DOHH2 (cell line): ENCODE results near the gene KDSR.

Source experiments
- H3F3A ChIP-seq: fragments of 200-600 bp; sonication (generic), shearing (Covaris generic); 2 replicates; pipeline ENCODE4 v1.6.0; 2016; ENCODE audit warnings: antibody characterized with exemption, mild to moderate bottlenecking; ENCODE audit not compliant: control insufficient read depth, insufficient read depth
- H3K27ac ChIP-seq: fragments of 200-600 bp; sonication (generic); 2 replicates; pipeline ENCODE4 v1.5.1; 2014; ENCODE audit warnings: low read depth, mild to moderate bottlenecking, low read length, moderate library complexity
- H3K27me3 ChIP-seq: fragments of 200-600 bp; sonication (generic); 2 replicates; pipeline ENCODE4 v1.6.1; 2014; ENCODE audit warnings: mild to moderate bottlenecking, low read length, mixed read lengths; ENCODE audit not compliant: control insufficient read depth
- H3K36me3 ChIP-seq: fragments of 200-600 bp; sonication (generic); 2 replicates; pipeline ENCODE4 v1.6.1; 2014; ENCODE audit warnings: mild to moderate bottlenecking, low read length, moderate library complexity, mixed read lengths; ENCODE audit not compliant: control insufficient read depth
- H3K4me1 ChIP-seq: fragments of 200-600 bp; sonication (generic); 2 replicates; pipeline ENCODE4 v1.6.1; 2014; ENCODE audit warnings: mild to moderate bottlenecking, low read length, mixed read lengths; ENCODE audit not compliant: control insufficient read depth
- H3K4me2 ChIP-seq: fragments of 200-600 bp; sonication (generic); 2 replicates; pipeline ENCODE4 v1.6.0; 2014; ENCODE audit warnings: mild to moderate bottlenecking, low read length, moderate library complexity
- H3K4me3 ChIP-seq: fragments of 200-600 bp; sonication (generic); 2 replicates; pipeline ENCODE4 v1.5.1; 2014; ENCODE audit warnings: mild to moderate bottlenecking, low read length, mixed read lengths
- H3K79me2 ChIP-seq: fragments of 200-600 bp; sonication (generic); 2 replicates; pipeline ENCODE4 v1.6.1; 2014; ENCODE audit warnings: mild to moderate bottlenecking, low read length, mixed read lengths; ENCODE audit not compliant: control insufficient read depth
- H3K9me2 ChIP-seq: fragments of 200-600 bp; sonication (generic); replicated peaks from 2 replicates; pipeline ENCODE4 v1.6.1; 2014; ENCODE audit warnings: mild to moderate bottlenecking, low read length, mixed read lengths; ENCODE audit not compliant: control insufficient read depth
- H3K9me3 ChIP-seq: fragments of 200-600 bp; sonication (generic); 2 replicates; pipeline ENCODE4 v1.6.1; 2014; ENCODE audit warnings: antibody characterized with exemption, low read length, mixed read lengths; ENCODE audit not compliant: control insufficient read depth, insufficient read depth
- H4K20me1 ChIP-seq: fragments of 200-600 bp; sonication (generic); 2 replicates; pipeline ENCODE4 v1.6.0; 2014; ENCODE audit warnings: low read depth, mild to moderate bottlenecking, antibody characterized with exemption, low read length, moderate library complexity; ENCODE audit not compliant: control insufficient read depth, insufficient read depth
- EZH2phosphoT487 ChIP-seq: fragments of 200-600 bp; sonication (generic); IDR thresholded peaks from 2 replicates; pipeline ENCODE4 v1.6.1; 2017; ENCODE audit warnings: borderline replicate concordance, mild to moderate bottlenecking, antibody characterized with exemption, low read length, moderate library complexity, mixed read lengths
- TF ChIP-seq, protein P1 (sequence below): fragments of 200-600 bp; sonication (generic); IDR thresholded peaks from one replicate; pipeline ENCODE4 v1.5.1; 2014; ENCODE audit warnings: antibody characterized with exemption, mild to moderate bottlenecking, low read depth, low read length; ENCODE audit not compliant: poor library complexity, severe bottlenecking

The KDSR gene

GRCh38 chr18:63303547-63303946 is 63.5 kb downstream of the KDSR start:
- Histone ChIP-seq H4K20me1 (peaks cover 35% of the 10 kb centered on the region), H3K9me2 (no peaks in the 10 kb centered on the region), H3K4me3 (no peak overlapping the region), H3K36me3 (peaks cover 92% of the 10 kb centered on the region), H3K4me1 (peaks cover 90% of the 10 kb centered on the region), H3K27ac (peak overlapping the region; percentile 13; the same call in 1 of the 2 replicates), H3K4me2 (0 out of 2 replicates have a peak overlapping the region, but pooled peaks have one; percentile 13), H3K9me3 (no peaks in the 10 kb centered on the region), H3K27me3 (no peaks in the 10 kb centered on the region), H3F3A (peaks cover 8% of the 10 kb centered on the region), H3K79me2 (peaks cover 100% of the 10 kb centered on the region)
- TF ChIP-seq, protein P1, sequence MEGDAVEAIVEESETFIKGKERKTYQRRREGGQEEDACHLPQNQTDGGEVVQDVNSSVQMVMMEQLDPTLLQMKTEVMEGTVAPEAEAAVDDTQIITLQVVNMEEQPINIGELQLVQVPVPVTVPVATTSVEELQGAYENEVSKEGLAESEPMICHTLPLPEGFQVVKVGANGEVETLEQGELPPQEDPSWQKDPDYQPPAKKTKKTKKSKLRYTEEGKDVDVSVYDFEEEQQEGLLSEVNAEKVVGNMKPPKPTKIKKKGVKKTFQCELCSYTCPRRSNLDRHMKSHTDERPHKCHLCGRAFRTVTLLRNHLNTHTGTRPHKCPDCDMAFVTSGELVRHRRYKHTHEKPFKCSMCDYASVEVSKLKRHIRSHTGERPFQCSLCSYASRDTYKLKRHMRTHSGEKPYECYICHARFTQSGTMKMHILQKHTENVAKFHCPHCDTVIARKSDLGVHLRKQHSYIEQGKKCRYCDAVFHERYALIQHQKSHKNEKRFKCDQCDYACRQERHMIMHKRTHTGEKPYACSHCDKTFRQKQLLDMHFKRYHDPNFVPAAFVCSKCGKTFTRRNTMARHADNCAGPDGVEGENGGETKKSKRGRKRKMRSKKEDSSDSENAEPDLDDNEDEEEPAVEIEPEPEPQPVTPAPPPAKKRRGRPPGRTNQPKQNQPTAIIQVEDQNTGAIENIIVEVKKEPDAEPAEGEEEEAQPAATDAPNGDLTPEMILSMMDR, result no peak
- no peak for TF ChIP-seq EZH2phosphoT487

DNA sequence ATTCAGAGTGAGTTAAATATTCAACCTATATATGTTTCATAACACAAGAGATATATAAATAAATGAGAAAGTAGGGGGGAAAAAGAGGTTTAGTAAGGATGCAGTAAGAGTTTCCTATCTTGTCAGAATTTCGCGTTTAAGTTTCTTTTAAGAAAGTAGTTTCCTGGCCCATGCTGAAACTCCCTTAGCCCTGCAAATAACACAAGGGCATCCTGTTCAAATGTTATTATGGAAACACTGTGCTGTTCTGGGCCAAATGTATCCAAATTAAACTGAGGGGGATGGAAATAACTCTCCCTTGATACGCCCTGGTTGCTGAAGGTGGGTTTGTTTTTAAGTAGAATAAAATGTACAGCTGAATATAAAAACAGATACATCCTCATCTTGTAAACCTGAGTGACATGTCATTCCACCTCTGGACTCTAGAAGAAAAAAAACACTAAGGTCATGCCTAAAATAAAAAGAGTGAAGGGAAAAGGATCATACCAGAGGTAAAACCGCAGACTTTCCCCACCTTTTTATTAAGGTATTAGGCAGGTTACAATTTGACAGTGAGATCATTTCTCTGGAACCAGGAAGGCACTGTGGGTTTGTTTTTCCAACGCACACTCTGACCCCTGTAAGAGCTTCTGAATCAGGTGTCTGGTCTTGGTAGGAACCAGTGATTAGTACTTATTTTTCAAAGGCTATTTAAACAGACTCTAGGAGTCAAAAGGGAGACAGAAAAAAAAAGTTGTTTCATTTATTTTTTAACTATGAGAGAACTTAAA is 64.2 kb downstream of the KDSR start:
- peaks cover 30% of the 10 kb centered on the region for H4K20me1 ChIP-seq
- no peak overlapping the region for H3K4me2 ChIP-seq
- no peaks in the 10 kb centered on the region for H3K27me3 ChIP-seq
- peaks cover 100% of the 10 kb centered on the region for H3K79me2 ChIP-seq
- H3K36me3 ChIP-seq, result peaks cover 92% of the 10 kb centered on the region
- H3K9me2 ChIP-seq, result no peaks in the 10 kb centered on the region
- H3K27ac ChIP-seq, result no peak overlapping the region
- H3K9me3 ChIP-seq, result no peaks in the 10 kb centered on the region
- H3K4me3 ChIP-seq, result no peak overlapping the region
- TF ChIP-seq, protein P1, result no peak
- TF ChIP-seq EZH2phosphoT487, result no peak
- peaks cover 88% of the 10 kb centered on the region for H3K4me1 ChIP-seq
- H3F3A ChIP-seq, result peaks cover 6% of the 10 kb centered on the region; the same call in 1 of the 2 replicates

- no peaks in the 10 kb centered on the region for H3K27me3 ChIP-seq
- H3K36me3 ChIP-seq, result peaks cover 92% of the 10 kb centered on the region
- H3K4me2 ChIP-seq, result no peak overlapping the region
- peaks cover 7% of the 10 kb centered on the region; the same call in 1 of the 2 replicates for H3F3A ChIP-seq
- TF ChIP-seq EZH2phosphoT487, result no peak
- TF ChIP-seq, protein P1, result no peak
- no peak overlapping the region for H3K4me3 ChIP-seq
- no peaks in the 10 kb centered on the region for H3K9me3 ChIP-seq
- peaks cover 88% of the 10 kb centered on the region for H3K4me1 ChIP-seq
- peaks cover 24% of the 10 kb centered on the region for H4K20me1 ChIP-seq
- no peak overlapping the region for H3K27ac ChIP-seq
- H3K9me2 ChIP-seq, result no peaks in the 10 kb centered on the region
- H3K79me2 ChIP-seq, result peaks cover 100% of the 10 kb centered on the region
Measured at GRCh38 chr18:63302220-63302619, 64.8 kb downstream of the KDSR start.
